SK-N-SH treated with all-trans-retinoic acid at 6 μM for 48 hours (cell line): Measurements from ENCODE around the gene SAMD8.
"Not testable (repeated sequence)": the region's sequence is repeated elsewhere in the genome, so short reads cannot be mapped to it uniquely, and the experiment has no call there.

ENCODE experiments used
- BACH2 ChIP-seq: fragments of 250-450 bp; sonication (Bioruptor Pico); IDR thresholded peaks from 2 replicates; pipeline ENCODE4 v1.9.0; 2021; ENCODE audit warnings: mild to moderate bottlenecking, borderline replicate concordance
- CREB5 ChIP-seq: fragments of 250-450 bp; sonication (Bioruptor Pico); IDR thresholded peaks from 2 replicates; pipeline ENCODE4 v1.5.1; 2020; ENCODE audit warnings: low read depth, mild to moderate bottlenecking, moderate library complexity
- CSRNP3 ChIP-seq: fragments of 250-450 bp; sonication (Bioruptor Pico); IDR thresholded peaks from 2 replicates; pipeline ENCODE4 v1.5.1; 2021; ENCODE audit warnings: mild to moderate bottlenecking, moderate library complexity
- ESRRG ChIP-seq: fragments of 250-450 bp; sonication (Bioruptor Pico); IDR thresholded peaks from 2 replicates; pipeline ENCODE4 v1.6.1; 2021; ENCODE audit warnings: mild to moderate bottlenecking
- OSR1 ChIP-seq: fragments of 250-450 bp; sonication (Bioruptor Pico); IDR thresholded peaks from 2 replicates; pipeline ENCODE4 v1.8.0; 2022; ENCODE audit warnings: moderate library complexity, mild to moderate bottlenecking, inconsistent platforms
- PATZ1 ChIP-seq: fragments of 250-450 bp; sonication (Bioruptor Pico); IDR thresholded peaks from 2 replicates; pipeline ENCODE4 v1.8.0; 2020; ENCODE audit warnings: mild to moderate bottlenecking, moderate library complexity, borderline replicate concordance
- POU6F1 ChIP-seq: fragments of 250-450 bp; sonication (Bioruptor Pico); IDR thresholded peaks from 2 replicates; pipeline ENCODE4 v1.8.0; 2021; ENCODE audit warnings: low read depth, mild to moderate bottlenecking, moderate library complexity, borderline replicate concordance
- SNAI2 ChIP-seq: fragments of 250-450 bp; sonication (Bioruptor Pico); IDR thresholded peaks from 2 replicates; pipeline ENCODE4 v1.5.0; 2020; ENCODE audit warnings: mild to moderate bottlenecking, moderate library complexity
- TOX ChIP-seq: fragments of 250-450 bp; sonication (Bioruptor Pico); IDR thresholded peaks from 2 replicates; pipeline ENCODE4 v1.8.0; 2021; ENCODE audit warnings: mild to moderate bottlenecking, moderate library complexity, borderline replicate concordance
- TSHZ2 ChIP-seq: fragments of 250-450 bp; sonication (Bioruptor Pico); IDR thresholded peaks from 2 replicates; pipeline ENCODE4 v1.5.0; 2020; ENCODE audit warnings: mild to moderate bottlenecking, moderate library complexity
- ZC3H10 ChIP-seq: fragments of 250-450 bp; sonication (Bioruptor Pico); IDR thresholded peaks from 2 replicates; pipeline ENCODE4 v1.5.1; 2021; ENCODE audit warnings: mild to moderate bottlenecking, moderate library complexity
- ZFP30 ChIP-seq: fragments of 450-650 bp; formaldehyde crosslinking; IDR thresholded peaks from 2 replicates; pipeline ENCODE4 v1.5.0; 2022; ENCODE audit warnings: mild to moderate bottlenecking, moderate library complexity
- ZNF70 ChIP-seq: fragments of 450-650 bp; formaldehyde crosslinking; IDR thresholded peaks from 2 replicates; pipeline ENCODE4 v1.5.0; 2020; ENCODE audit warnings: mild to moderate bottlenecking, moderate library complexity

GRCh38 chr10:75106891-75107290, 4.6 kb upstream of the SAMD8 start:
- TF ChIP-seq ZC3H10; OSR1 (CRISPR knock-in tag); TSHZ2 (CRISPR knock-in tag); CSRNP3 (CRISPR knock-in tag); CREB5 (CRISPR knock-in tag); PATZ1 (CRISPR knock-in tag); ESRRG (CRISPR knock-in tag); POU6F1; ZNF70 (CRISPR knock-in tag); SNAI2 (CRISPR knock-in tag); BACH2 (CRISPR knock-in tag); ZFP30 (CRISPR knock-in tag); TOX (CRISPR knock-in tag): not testable (repeated sequence)
